ENCODE results near the gene SEC22A. TPM values are rescaled to one million over a fixed set of nuclear protein-coding genes. Genes with fewer than 3 reads are reported as not detected.

SEC22A gene
- total and polyA plus RNA-seq, 2 of the 8 experiments (the other 6 are each of a cell fraction or from before 2014, with no cell fraction given): 10.6 to 17.1 TPM

DNA sequence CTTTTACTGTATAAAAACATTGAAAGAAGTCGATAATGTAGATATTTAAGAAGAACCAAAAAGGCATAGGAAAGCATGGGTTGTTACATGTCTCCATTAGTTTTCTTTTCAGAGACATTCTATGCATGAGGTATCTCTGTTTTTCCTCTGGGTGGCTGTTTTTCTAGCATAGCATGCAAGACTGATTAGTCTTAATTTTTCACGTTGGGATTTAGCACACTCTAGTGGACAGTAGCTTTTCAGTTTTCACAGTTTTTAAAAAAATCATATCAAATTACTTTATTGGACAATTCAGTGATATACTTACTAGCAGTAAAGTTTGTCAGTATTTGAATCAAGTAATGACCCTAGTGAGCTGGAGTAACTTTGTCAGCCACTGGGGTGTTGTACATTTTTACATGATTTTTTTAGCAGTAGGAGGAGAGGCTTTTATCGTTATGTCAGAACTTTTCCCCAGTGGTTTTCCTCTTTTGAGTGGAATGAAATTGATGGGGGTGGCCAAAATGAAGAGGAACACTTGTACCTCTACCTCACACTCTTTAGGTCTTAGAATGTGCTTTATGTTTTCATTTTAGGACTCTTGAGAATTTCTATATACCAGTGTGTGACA lies 57.2 kb downstream of the SEC22A start:
- DNase-seq (ENCODE audit: low read depth in 1 of 2, low spot score in 2 of 2) (no peak), FAIRE-seq (no peak)
- H3K4ac ChIP-seq (replicated peaks; ENCODE audit: insufficient read length, low read depth, low read length): no peak overlapping the region
- ChIA-PET CTCF (ENCODE audit: partially characterized antibody) (interaction anchor here (0.7 to 1.4 kb wide), 6 partner anchors 32 to 228 kb away, joined by 3 to 5 read pairs (median 4); no protein-coding TSS in a partner anchor), POLR2A (ENCODE audit: partially characterized antibody) (no interaction called here)
- H3K79me1 ChIP-seq (ENCODE audit: low read depth, low read length): no peaks in the 10 kb centered on the region
- no peak overlapping the region for H2AFZ ChIP-seq (ENCODE audit: low read length)
- H3K4me3 ChIP-seq (ENCODE audit: extremely low read depth in 1 of 4, insufficient read depth in 2 of 4, low read depth in 3 of 4, low read length in 4 of 4): no peak overlapping the region
- no peaks in the 10 kb centered on the region for H3K79me2 ChIP-seq (ENCODE audit: control insufficient read depth in 1 of 2, insufficient read depth in 2 of 2, low read length in 2 of 2)
- H3K27ac ChIP-seq (ENCODE audit: low read depth, low read length): no peak overlapping the region
- no peaks in the 10 kb centered on the region for H3K4me1 ChIP-seq (replicated peaks in 1 of 4; ENCODE audit: control insufficient read depth in 3 of 4, insufficient read depth in 4 of 4, low read length in 3 of 4)
- no peak overlapping the region for H3K14ac ChIP-seq (ENCODE audit: insufficient read length)
- H3K23ac ChIP-seq (ENCODE audit: insufficient read length): no peak overlapping the region
- H3K36me3 ChIP-seq (ENCODE audit: control insufficient read depth in 2 of 4, insufficient read depth in 4 of 4, low read length in 3 of 4): 0 out of 8 replicates have a peak, but pooled peaks cover 0 to 2% (median 0%) of the 10 kb centered on the region in 4 experiments
- no peak overlapping the region for H3K9ac ChIP-seq (replicated peaks in 1 of 4; ENCODE audit: extremely low read depth in 1 of 4, low read depth in 3 of 4, low read length in 3 of 4)
- H2BK20ac ChIP-seq (ENCODE audit: low read length): no peak overlapping the region
- no peak overlapping the region for H2BK15ac ChIP-seq (ENCODE audit: low read length)
- no peak overlapping the region for H4K5ac ChIP-seq (ENCODE audit: insufficient read length, low read depth, low read length)
- 67% methylated on average over 3 of the region's 3 CpGs; no CpG with 5 or more reads in 1 of the 2 experiments for WGBS, 2 experiments (ENCODE audit: extremely low coverage in 1 of 2, insufficient coverage in 1 of 2, insufficient read length in 1 of 2, insufficient replicate concordance in 2 of 2, low coverage in 1 of 2, low lambda C conversion rate in 2 of 2, missing lambda C conversion rate in 1 of 2)
- no peaks in the 10 kb centered on the region for H3K23me2 ChIP-seq (ENCODE audit: low read depth, low read length)
- no peaks in the 10 kb centered on the region for H4K20me1 ChIP-seq (replicated peaks in 1 of 2; ENCODE audit: control insufficient read depth in 1 of 2, insufficient read depth in 2 of 2, low read length in 2 of 2)
- no peaks in the 10 kb centered on the region for H3K9me3 ChIP-seq (ENCODE audit: insufficient read depth in 2 of 2, low read depth in 1 of 2, low read length in 1 of 2)
- no peak overlapping the region for H4K91ac ChIP-seq (replicated peaks; ENCODE audit: insufficient read length, low read length)
- H2BK120ac ChIP-seq (replicated peaks; ENCODE audit: low read depth, low read length): no peak overlapping the region
- no peak overlapping the region for H2BK5ac ChIP-seq (ENCODE audit: low read depth, low read length)
- H2AK5ac ChIP-seq (ENCODE audit: low read depth, low read length): no peak overlapping the region
- no peak overlapping the region for H3K56ac ChIP-seq (replicated peaks; ENCODE audit: insufficient read length, low read depth, low read length)
- H3K4me2 ChIP-seq (ENCODE audit: insufficient read depth in 1 of 2, low read depth in 2 of 2, low read length in 2 of 2): no peak overlapping the region
- no peak overlapping the region for H3K18ac ChIP-seq (ENCODE audit: extremely low read depth, low read length)
- H4K8ac ChIP-seq (ENCODE audit: extremely low read depth, insufficient read depth, low read length): no peak overlapping the region
- H2BK12ac ChIP-seq (ENCODE audit: low read depth, low read length): no peak overlapping the region
- H3K27me3 ChIP-seq (replicated peaks in 1 of 4; ENCODE audit: control insufficient read depth in 3 of 4, extremely low read depth in 1 of 4, insufficient read depth in 3 of 4, low read length in 3 of 4): no peaks in the 10 kb centered on the region
- TF ChIP-seq SIN3A (conservative IDR thresholded peaks at IDR 0.05 in 1 of 2, IDR thresholded peaks at IDR 0.05 in 1 of 2; ENCODE audit: low read depth in 1 of 2, low read length in 2 of 2): no peak
- TF ChIP-seq TBP (IDR thresholded peaks at IDR 0.05; ENCODE audit: low read depth, low read length): no peak
- no peak for TF ChIP-seq RNF2 (IDR thresholded peaks at IDR 0.05; ENCODE audit: borderline replicate concordance, low read depth, low read length, missing control alignments, poor library complexity, severe bottlenecking)
- peak; percentile 47 to 55 for TF ChIP-seq RAD21 (IDR thresholded peaks at IDR 0.05 in 1 of 2, conservative IDR thresholded peaks at IDR 0.05 in 1 of 2; ENCODE audit: low read depth in 2 of 2, low read length in 2 of 2)
- no peak for TF ChIP-seq EP300 (IDR thresholded peaks at IDR 0.05; ENCODE audit: borderline replicate concordance in 1 of 2, low read depth in 2 of 2, low read length in 2 of 2)
- TF ChIP-seq, protein P1, sequence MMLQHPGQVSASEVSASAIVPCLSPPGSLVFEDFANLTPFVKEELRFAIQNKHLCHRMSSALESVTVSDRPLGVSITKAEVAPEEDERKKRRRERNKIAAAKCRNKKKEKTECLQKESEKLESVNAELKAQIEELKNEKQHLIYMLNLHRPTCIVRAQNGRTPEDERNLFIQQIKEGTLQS (IDR thresholded peaks at IDR 0.05; ENCODE audit: insufficient read depth, low read depth, low read length): no peak
- no peak for TF ChIP-seq JUND (IDR thresholded peaks at IDR 0.05; ENCODE audit: low read length)
- TF ChIP-seq POLR2AphosphoS5 (IDR thresholded peaks at IDR 0.05; ENCODE audit: low read depth, low read length): no peak
- no peak for TF ChIP-seq RXRA (IDR thresholded peaks at IDR 0.05; ENCODE audit: insufficient read depth, low read depth, low read length)
- TF ChIP-seq RFX5 (IDR thresholded peaks at IDR 0.05; ENCODE audit: borderline replicate concordance, low read depth, low read length): no peak
- TF ChIP-seq FOSL1 (IDR thresholded peaks at IDR 0.05; ENCODE audit: insufficient read depth, low read depth, low read length): no peak
